Measurements from ENCODE around the gene RINL.

Gene RINL

DNA sequence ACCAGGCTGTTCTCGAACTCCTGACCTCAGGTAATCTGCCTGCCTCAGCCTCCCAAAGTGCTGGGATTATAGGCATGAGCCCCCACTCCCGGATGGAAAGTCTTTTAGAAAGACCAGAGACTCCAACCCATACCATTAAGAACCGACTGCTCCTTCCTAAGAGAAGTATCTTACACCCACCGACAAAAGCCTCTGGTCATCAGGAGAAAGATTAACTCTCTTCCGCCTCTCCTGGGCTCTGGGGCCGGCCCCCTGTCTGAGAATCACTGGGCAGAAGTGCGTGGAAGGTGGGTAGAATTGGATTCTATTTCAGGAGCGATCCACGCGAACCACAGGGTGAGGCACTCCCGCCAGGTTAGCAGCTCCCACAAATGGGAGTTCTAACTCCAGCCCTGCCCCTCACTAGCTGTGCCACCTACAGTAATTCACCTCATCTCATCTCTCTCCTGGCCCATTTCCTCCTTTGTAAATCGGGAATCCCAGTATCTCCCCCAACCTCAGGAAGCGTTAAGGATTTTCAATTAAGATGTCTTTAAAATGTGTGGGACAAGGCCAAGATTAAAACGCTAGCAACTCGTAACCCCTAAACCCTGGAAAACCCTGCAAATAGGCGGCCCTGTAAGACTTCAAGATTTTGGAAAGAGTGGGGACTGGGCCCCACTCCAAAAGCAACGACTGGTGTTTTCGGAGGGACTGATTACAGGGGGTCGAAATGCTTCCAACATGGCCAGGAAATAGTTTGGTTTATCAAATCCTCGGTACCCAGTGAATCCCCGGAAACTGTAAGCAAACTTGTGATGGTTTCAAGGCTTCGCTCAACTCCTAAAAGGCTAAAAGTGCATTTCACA, 29.6 kb downstream of the RINL start:
- no peak for DNase-seq

DNA sequence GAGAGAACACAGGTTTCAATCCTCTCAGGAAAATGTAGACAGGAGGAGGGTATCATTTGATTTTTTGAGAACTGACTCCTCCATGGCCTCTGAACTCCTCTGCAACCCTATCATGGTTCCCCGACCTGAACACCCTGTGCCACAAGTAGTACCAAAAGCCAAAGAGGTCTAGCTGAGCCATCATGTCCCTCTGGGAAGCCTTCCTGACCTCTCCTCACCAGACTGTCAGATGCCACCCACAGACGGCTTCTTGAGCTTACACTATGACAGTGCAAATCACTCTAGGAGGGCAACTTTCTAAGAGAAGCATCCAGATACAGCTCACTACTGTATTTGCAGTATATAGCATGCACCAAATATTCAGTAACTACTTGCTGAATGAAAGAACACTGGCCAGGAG, 32.0 kb downstream of the RINL start:
- DNase-seq: no peak

DNA sequence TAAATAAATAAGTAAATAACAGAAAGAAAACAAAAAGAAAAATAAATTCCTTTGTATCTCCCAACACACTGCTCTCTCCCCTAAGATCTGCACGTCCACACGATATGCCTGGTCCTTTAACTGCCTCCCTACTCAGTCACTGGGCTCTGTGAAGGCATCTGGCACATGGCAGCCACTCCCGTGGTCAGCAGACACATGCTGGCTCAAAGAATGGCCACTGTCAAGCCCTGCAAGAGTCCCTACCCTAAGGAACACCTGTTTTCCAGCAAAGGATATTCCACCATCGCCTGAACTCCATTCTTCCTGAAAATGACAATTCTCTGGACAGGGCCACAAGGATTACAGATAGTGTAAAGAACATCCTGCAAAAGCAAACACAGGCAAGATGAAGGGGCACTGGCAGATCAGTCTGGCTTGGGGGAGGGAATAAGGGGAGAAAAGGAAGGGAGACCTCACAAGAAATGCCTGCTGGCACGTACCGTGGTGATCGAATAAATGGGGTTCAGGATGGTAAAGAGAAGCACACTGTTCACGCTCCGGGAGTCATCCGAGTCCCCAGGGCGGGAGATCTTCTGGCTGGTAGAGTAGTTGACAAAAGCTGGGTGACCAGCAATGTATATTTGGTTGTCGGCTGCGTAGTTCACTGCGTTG, 32.6 kb downstream of the RINL start:
- DNase-seq: no peak

DNA sequence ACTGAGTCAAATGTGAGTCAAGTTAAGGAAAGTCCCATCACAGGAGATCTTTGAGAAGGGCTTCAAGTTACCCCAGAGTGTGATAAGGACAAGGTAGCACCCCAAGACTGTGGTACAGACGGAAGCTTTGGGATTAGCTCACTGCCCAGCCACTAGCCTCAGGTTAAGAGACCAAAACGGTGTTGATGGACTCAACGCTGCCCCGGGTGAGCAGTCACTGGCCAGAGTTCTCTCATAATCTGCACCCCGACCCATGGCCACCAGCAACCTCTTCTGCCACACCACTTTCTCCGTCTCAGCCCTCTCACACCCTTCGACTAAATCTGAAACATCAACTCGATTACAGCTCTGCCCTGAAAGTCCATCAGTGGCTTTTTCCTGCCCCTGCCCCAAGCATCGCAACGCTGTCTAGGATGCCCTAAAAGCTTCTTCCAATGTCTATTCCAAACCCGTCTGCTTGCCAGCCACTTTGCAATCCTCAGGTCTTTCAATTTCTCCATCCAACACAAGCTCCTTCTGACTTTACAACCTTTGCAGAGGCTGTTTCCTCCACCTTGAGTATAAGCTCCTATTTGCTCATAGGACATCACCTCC, 33.9 kb downstream of the RINL start:
- no peak for DNase-seq

DNA sequence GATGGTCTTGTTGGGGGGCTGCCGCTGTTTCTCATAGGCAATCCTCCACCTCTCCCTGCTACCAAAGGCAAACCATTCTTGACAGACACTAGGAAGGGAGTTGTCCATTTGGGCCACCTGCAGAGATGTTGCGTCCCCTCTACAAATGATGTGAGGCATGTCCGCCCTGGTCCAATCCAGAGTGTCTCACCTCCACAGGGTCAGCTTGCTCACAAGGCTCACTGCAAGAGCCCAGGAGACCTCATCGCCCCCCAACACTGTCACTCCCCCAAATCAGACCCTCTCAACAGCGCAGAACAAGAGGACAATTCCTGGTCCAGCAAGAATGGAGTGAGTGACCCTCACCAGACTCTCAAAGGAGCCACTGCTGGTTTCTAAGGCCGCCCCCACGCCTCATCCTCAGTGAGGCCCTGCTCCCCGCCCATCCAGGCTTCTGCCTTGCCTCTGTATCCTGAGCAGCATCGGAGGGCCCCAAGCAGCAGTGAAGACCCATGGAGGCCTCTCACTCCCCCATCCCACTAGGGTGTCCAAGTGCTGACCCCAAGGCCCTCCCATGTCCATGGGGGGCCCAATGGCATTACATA, 34.8 kb downstream of the RINL start:
- no peak for DNase-seq

DNA sequence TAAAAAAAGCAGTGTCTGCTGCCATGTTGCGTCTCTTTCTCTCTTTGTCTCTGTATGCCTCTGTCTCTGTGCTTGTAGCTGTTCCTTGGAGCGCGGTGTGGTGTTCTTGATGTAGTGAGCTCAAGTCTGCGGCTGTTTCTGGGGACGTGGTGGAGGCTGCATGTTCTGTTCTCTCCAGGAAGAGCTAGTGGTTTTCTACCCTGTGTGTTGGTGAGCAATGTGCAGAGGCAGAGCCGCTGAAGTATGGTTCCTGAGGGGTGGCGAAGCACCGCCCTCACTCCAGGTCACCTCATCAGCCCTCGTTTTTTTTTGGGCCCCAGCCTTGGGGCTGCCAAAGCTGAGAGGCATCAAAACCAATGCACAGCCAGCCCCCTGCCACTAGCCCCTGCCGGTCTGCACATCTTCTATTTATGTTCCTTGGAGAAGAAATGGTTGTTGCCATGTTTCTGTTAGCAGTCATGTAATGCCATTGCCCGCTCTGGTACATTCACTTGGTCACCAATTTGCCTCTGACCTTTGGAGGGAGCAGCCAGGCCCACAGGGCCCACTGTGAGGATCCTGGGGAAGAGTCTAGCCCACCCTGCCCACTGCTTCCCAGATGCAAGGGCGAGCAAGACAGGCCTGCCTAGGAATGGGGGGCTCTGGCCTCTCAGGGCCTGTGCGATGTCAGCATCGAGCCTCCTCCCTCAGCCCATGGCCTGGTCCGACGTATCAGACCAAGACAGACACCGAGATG, 35.5 kb downstream of the RINL start:
- no peak for DNase-seq

DNA sequence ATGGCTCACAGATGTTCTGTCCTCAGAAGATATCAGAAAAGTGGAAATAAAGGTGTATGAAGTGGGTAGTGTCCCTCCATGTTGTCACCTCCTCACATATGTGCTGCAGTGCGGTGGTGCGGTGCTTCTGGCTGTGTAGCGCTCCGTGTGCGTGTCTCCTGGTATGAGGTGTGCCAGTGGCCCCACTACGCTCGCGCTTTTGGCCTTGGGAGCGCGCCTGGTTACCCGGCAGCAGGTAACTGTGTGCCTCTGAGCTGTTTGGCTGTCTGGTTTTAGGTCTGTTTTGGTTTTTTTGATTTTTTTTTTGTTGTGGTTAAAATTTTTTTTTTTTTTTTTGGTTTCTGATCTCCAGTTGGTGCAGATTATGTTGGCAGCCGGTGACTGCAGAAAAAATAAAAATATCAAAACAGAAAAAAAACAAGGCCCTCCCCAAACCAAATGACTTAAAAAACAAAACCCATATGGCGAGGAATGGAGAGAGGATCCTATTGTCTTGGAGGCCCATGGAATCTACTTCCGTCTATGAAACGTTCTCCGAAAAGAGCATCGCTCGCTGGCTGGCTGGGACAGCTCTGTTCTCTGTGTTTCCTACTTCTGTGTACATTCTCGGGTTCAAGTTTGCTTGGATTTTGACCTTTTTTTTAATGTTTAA, 36.2 kb downstream of the RINL start:
- no peak for DNase-seq

DNA sequence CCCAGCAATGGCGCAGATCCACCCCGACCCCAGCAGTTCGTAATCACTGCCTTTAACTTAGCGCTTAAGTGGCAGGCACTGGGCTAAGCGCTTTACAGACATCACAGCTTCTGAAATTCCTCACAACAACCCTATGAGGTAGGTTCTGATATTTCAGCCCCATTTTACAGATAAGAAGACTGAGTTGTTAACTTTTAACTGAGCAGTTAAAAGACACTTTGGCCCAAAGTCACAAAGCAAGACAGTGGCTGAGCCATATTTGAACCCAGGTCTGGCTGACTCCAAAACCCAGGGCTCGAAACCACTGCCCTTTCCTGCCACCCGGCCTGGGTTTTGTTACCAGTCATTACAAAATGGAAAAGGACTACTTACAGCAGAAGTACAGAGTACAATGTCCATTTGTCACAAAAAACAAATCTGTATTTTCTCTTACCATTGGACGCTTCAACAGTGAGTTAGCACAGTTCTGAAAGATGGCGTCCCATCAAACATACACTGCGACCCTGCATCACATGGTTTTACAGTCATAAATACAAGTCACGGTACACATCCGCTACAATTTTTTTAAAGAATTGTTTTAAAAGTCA, 36.8 kb downstream of the RINL start:
- no peak for DNase-seq

DNA sequence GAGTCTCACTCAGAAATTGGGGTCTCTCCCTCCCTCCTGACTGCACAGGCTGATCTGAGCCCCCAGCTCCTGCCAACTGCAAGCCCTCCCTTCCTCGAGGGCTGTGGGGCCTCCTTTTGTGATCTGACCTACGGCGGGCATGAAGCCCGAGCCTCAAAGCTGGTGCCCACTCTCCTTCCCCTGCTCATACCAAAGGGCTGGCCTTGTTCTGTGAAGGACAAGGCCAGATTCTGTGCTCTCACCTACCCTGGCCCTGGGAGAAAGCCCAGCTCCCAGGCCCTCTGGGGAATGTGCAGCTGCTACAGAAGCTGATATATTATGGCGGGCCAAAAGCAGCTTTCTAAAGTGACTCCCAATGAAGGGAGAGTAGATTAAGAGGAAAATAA, 37.5 kb downstream of the RINL start:
- DNase-seq: no peak

DNA sequence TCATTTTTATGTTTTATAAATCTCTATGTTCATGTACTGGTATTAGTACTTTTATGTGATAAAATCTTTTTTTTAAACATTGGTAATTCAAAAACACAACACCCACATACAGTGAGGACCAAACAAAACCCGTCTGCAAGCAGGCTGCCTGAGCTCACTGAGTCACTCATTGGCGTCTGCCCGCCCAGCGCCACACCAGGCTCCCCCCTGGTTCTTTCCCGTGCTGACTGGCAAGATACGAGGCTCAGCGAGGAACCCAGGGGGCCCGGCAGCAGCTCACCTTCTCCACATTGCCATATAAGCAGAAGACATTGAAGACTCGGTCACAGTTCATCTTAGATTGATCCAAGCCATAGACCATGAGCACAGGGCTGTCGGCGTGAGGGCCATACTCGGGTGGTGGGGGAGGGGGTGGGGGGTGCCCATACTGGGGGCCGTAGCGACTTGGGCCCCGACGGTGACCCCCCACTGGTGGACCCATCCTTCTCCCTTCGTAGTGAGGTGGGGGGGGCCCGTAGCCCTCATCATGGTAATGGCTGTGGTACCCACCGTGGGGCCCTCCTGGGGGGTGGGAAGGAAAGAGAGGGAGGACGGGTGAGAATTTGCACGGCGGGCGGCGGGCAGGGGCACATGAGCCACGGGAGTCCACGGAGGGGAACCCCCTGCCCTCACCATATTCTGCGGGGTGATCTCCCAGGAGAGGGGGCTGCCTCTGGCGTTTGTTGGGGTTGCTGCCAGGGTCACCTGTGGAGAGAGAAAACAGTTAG, 38.1 kb downstream of the RINL start:
- DNase-seq: no peak

DNA sequence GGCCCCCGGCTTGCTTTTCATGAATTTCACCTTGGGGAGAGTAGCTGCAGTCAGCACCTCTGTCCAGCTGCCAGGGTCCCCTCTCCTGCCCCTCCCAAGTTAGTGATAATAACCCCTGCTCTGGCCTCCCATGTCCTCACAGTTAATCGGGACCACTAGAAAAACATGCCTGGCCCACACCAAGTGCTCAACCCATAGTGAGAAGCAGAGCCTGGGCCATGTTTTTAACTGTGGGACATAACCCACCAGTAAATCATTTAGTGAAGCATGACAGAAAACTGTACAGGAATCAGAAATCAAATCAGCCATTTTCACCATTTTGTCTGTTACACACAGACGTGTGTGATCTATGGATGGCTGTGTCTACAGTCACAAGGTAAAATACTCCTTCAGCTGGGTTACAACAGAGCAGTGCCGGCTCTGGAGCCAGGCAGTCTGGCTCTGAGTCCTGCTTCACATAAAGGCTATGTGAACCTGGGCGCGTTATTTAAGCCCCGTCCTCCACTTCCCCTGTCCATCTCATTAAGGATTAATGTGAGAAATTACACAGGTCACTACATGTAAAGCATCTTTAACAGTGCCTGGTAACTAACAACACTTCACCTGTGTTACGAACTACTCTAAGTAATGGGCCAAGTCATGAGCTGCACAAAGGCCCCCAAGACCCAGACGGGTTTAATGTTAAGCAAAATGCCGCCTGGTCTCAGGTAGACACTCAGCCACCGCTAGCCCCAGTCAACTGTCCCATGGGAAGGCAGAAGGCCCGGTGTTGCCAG, 38.9 kb downstream of the RINL start:
- DNase-seq: no peak

DNA sequence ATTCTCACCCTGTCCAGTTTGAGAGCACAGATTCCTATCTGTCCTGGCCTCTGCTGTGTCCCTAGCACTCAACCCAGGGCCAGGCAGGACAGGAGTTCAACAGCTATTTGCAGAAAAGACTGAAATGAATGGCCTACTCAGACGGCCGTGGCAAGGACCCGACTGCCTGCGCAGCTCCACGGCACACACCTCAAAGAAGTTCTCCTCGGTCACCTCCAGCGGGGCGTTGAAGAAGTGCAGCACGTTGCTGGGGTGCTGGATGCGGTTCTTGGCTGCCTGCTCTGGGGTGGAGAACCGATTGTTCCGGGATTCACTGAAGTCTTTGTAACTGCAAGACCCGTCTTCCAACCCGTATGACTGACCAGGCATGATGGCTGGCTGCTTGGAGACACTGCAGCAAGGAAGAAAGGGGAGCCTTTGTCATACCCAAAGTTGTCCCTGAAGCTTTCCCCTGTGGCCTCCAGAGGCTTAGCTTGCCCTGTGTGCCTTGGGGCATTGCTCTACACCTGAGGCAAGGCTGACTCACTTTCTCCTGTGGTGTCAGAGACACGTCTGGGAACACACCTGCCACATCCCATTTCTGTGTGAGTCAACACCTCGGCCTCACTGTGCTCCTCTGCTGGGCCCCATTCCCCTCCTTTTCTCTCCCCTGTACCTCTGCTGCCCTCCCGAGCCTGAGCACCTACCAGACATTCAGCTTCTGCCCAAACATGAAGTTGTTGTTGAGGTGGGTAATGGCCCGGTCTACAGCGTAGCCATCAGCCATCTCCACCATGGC, 39.7 kb downstream of the RINL start:
- DNase-seq: no peak

DNA sequence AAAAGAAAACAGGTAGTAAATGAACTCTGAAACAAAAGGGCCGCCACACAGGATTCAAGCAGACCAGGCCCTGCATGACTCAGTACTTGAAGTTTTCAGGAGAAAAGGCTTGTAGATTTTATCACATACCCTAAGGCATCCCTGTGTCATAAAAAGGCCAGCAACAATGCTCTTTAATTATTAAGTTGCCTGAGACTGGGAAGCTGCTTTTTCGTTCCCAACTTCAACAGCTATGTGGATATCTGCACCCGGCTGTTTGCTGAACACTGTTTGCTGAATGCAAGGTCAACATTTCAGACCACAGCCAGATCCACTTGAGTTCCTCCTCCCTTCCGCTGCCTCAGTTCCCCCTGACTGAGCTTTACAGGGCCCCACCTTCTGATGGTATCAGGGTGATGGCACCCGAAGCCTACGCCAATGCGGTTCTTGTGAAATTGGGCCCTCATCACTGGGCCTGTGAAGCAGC, 40.4 kb downstream of the RINL start:
- DNase-seq: no peak

DNA sequence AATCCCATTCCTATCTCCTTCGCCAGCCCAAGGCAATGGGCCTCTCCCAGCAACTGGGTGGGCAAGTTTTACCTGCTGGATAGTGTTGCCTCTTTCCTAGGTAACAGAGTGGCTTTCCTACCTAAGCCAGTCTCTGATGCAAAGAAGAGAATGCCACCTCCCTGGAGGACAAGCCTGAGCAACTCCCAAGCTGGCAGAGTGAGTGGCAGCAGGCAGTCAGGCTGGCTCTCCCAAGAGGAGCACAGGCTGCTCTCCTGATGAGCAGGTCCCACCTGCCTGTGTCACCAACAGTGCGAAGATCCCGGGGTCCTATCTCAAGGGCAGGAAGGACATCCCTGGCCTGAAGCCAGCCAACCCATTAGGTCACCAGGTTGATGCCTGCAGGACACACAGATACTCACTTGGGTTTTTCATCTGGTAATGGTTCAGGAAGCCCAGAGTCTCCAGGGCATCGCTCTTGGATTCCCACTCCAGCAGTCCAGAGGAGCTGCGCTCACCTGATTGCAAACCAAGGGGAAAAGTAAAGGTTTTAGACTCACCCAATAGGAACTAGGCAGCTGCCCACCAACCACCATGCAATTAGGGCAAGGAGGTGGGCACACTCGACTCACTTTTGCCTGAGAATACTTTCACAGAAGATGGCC, 41.0 kb downstream of the RINL start:
- DNase-seq: no peak

DNA sequence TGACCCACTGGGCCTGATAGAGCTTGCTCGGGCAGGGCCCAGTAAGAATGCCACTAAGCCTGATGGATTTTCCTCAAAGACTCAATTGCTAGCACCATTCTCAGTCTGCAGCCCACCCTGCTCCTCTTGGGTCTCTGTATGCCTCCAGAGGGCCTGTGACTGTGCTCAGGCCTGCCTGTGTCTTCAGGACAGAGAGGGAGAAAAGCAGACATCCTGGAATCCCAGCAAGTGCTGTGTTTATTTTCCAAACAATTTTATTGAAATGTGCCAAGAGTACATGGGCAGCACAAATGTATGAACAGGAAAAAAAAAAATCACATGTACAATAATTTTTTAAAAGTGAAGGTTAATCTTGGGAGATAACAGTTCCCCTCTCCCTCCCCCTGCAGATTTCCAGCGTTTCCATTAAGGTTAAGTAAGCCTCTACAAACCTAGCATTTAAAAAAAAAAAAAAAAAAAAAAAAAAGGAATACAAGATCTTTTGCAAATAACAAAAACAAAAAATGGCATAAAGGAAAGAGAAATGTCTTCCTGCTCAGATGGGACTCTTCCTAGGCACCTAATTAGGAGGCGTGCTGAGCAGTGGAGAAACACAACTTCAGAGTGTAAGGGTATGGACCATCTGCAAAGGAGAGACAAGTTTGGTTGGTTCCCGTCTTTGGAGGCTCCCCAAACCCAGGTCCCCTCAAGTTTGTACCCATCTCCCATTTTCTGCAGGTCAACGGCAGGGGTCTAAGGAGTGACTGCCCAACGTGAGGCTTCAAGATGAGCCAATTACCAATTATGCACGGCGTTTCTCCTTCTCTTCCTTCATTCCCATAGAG, 41.7 kb downstream of the RINL start:
- DNase-seq: no peak

DNA sequence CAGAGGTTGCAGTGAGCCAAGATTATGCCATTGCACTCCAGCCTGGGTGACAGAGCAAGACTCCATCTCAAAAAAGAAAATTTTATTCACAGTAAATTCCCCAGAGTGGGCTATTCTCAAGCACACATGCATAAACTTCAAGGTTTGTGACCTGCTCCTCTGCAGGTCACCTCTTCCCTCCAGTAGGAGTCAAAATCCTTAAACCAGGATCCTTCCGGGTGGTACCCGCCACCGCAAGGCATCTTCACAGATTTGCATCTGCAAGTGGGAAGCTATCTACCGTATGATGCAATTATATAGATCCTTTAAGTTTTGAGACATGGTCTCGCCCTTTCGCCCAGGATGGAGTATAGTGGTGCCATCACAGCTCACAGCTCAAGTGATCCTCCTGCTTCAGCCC, 43.5 kb downstream of the RINL start:
- no peak for DNase-seq

DNA sequence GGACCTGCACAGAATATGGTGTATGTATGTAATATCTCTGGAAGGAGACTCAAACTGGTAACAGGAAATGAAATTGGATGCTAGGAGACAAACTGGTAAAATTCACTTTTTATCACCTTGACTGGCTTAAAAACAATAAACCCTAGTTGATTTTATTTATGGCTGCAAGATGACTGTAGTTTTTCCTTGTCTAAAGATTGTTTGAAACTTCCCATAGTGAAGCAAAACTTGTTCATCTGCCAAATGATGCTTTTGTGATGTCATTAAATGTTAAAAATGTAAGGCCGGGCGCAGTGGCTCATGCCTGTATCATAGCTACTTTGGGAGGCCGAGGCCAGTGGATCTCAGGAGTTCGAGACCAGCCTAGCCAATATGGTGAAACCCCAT, 44.0 kb downstream of the RINL start:
- DNase-seq: no peak

DNA sequence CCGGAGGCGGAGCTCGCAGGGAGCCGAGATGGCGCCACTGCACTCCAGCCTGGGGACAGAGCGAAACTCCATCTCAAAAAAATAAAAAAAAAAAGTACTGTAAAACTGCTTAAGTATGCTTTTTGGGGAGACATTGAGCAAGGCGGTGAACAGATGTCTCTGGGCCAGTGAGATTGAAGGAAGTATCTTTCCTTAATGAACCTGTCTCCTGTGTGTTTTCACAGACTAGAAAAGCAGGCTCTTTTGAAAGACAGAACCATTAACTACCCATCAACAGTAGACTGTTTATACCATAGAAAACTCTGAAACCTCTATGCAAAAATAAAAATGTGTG, 45.0 kb downstream of the RINL start:
- no peak for DNase-seq
